ENCODE measurements around the gene CFAP69.

- TF ChIP-seq, protein P1, sequence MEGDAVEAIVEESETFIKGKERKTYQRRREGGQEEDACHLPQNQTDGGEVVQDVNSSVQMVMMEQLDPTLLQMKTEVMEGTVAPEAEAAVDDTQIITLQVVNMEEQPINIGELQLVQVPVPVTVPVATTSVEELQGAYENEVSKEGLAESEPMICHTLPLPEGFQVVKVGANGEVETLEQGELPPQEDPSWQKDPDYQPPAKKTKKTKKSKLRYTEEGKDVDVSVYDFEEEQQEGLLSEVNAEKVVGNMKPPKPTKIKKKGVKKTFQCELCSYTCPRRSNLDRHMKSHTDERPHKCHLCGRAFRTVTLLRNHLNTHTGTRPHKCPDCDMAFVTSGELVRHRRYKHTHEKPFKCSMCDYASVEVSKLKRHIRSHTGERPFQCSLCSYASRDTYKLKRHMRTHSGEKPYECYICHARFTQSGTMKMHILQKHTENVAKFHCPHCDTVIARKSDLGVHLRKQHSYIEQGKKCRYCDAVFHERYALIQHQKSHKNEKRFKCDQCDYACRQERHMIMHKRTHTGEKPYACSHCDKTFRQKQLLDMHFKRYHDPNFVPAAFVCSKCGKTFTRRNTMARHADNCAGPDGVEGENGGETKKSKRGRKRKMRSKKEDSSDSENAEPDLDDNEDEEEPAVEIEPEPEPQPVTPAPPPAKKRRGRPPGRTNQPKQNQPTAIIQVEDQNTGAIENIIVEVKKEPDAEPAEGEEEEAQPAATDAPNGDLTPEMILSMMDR (conservative IDR thresholded peaks at IDR 0.05; ENCODE audit: low read depth in 2 of 2): no peak
- TF ChIP-seq EZH2 (IDR thresholded peaks at IDR 0.05; ENCODE audit: low read depth, unreplicated experiment): no peak
- TF ChIP-seq REST (IDR thresholded peaks at IDR 0.05; ENCODE audit: unreplicated experiment): no peak
- no peak for TF ChIP-seq EZH2phosphoT487 (IDR thresholded peaks at IDR 0.05; ENCODE audit: unreplicated experiment)
- no peak for TF ChIP-seq POLR2AphosphoS5 (IDR thresholded peaks at IDR 0.05; ENCODE audit: low read depth)
- TF ChIP-seq CREB1 (CRISPR knock-in tag; IDR thresholded peaks at IDR 0.05; ENCODE audit: low read depth): no peak
- no peak for TF ChIP-seq JUNB (IDR thresholded peaks at IDR 0.05; ENCODE audit: unreplicated experiment)
- no peak for TF ChIP-seq STAT1 (IDR thresholded peaks at IDR 0.05; ENCODE audit: unreplicated experiment)
- TF ChIP-seq, protein P2, sequence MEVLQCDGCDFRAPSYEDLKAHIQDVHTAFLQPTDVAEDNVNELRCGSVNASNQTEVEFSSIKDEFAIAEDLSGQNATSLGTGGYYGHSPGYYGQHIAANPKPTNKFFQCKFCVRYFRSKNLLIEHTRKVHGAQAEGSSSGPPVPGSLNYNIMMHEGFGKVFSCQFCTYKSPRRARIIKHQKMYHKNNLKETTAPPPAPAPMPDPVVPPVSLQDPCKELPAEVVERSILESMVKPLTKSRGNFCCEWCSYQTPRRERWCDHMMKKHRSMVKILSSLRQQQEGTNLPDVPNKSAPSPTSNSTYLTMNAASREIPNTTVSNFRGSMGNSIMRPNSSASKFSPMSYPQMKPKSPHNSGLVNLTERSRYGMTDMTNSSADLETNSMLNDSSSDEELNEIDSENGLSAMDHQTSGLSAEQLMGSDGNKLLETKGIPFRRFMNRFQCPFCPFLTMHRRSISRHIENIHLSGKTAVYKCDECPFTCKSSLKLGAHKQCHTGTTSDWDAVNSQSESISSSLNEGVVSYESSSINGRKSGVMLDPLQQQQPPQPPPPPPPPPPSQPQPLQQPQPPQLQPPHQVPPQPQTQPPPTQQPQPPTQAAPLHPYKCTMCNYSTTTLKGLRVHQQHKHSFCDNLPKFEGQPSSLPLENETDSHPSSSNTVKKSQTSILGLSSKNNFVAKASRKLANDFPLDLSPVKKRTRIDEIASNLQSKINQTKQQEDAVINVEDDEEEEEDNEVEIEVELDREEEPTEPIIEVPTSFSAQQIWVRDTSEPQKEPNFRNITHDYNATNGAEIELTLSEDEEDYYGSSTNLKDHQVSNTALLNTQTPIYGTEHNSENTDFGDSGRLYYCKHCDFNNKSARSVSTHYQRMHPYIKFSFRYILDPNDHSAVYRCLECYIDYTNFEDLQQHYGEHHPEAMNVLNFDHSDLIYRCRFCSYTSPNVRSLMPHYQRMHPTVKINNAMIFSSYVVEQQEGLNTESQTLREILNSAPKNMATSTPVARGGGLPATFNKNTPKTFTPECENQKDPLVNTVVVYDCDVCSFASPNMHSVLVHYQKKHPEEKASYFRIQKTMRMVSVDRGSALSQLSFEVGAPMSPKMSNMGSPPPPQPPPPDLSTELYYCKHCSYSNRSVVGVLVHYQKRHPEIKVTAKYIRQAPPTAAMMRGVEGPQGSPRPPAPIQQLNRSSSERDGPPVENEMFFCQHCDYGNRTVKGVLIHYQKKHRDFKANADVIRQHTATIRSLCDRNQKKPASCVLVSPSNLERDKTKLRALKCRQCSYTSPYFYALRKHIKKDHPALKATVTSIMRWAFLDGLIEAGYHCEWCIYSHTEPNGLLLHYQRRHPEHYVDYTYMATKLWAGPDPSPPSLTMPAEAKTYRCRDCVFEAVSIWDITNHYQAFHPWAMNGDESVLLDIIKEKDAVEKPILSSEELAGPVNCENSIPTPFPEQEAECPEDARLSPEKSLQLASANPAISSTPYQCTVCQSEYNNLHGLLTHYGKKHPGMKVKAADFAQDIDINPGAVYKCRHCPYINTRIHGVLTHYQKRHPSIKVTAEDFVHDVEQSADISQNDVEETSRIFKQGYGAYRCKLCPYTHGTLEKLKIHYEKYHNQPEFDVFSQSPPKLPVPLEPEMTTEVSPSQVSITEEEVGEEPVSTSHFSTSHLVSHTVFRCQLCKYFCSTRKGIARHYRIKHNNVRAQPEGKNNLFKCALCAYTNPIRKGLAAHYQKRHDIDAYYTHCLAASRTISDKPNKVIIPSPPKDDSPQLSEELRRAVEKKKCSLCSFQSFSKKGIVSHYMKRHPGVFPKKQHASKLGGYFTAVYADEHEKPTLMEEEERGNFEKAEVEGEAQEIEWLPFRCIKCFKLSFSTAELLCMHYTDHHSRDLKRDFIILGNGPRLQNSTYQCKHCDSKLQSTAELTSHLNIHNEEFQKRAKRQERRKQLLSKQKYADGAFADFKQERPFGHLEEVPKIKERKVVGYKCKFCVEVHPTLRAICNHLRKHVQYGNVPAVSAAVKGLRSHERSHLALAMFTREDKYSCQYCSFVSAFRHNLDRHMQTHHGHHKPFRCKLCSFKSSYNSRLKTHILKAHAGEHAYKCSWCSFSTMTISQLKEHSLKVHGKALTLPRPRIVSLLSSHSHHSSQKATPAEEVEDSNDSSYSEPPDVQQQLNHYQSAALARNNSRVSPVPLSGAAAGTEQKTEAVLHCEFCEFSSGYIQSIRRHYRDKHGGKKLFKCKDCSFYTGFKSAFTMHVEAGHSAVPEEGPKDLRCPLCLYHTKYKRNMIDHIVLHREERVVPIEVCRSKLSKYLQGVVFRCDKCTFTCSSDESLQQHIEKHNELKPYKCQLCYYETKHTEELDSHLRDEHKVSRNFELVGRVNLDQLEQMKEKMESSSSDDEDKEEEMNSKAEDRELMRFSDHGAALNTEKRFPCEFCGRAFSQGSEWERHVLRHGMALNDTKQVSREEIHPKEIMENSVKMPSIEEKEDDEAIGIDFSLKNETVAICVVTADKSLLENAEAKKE (CRISPR knock-in tag; IDR thresholded peaks at IDR 0.05): no peak
- TF ChIP-seq ETS1 (IDR thresholded peaks at IDR 0.05): no peak
- no peak for TF ChIP-seq ZNF331 (CRISPR knock-in tag; IDR thresholded peaks at IDR 0.05; ENCODE audit: low read depth)
- no peak for TF ChIP-seq ZNF114 (CRISPR knock-in tag; IDR thresholded peaks at IDR 0.05)
Observed at GRCh38 chr7:90229682-90230081, 15.3 kb upstream of the CFAP69 start.

Data from GM23338 (cell line).